Inferior parietal cortex (tissue), 1 donor: Measurements from ENCODE around the gene BNIP5.
"Not testable (repeated sequence)": the region's sequence is repeated elsewhere in the genome, so short reads cannot be mapped to it uniquely, and the experiment has no call there.

Source experiments
- DNase-seq: peaks from one replicate; pipeline ENCODE4 v3.0.0-alpha.2; 2016; ENCODE audit errors: extremely low spot score

The BNIP5 gene

GRCh38 chr6:36367743-36368142 is 31.1 kb upstream of the BNIP5 start:
- no peak for DNase-seq

GRCh38 chr6:36364669-36365479 is 28.2 kb upstream of the BNIP5 start:
- DNase-seq, result no peak

- not testable (repeated sequence) for DNase-seq
Observed at GRCh38 chr6:36364061-36364635, 27.5 kb upstream of the BNIP5 start.

- not testable (repeated sequence) for DNase-seq
Observed at GRCh38 chr6:36363371-36363752, 26.7 kb upstream of the BNIP5 start.

- DNase-seq, result no peak
Observed at GRCh38 chr6:36362551-36363370, 26.1 kb upstream of the BNIP5 start.

- no peak for DNase-seq
Observed at GRCh38 chr6:36361071-36361470, 24.4 kb upstream of the BNIP5 start.

GRCh38 chr6:36360241-36361054 is 23.8 kb upstream of the BNIP5 start:
- DNase-seq, result peak; percentile 94

GRCh38 chr6:36358226-36358915 is 21.7 kb upstream of the BNIP5 start:
- peak; percentile 66 for DNase-seq

- no peak for DNase-seq
Observed at GRCh38 chr6:36357872-36358225, 21.2 kb upstream of the BNIP5 start.

GRCh38 chr6:36355819-36356218 is 19.1 kb upstream of the BNIP5 start:
- no peak for DNase-seq

- no peak for DNase-seq
Observed at GRCh38 chr6:36353411-36353915, 16.8 kb upstream of the BNIP5 start.

- DNase-seq, result no peak
Observed at GRCh38 chr6:36352477-36353157, 15.9 kb upstream of the BNIP5 start.

GRCh38 chr6:36350681-36351571 is 14.2 kb upstream of the BNIP5 start:
- DNase-seq, result no peak

GRCh38 chr6:36350082-36350481 is 13.4 kb upstream of the BNIP5 start:
- DNase-seq, result no peak

- DNase-seq, result no peak
Observed at GRCh38 chr6:36349240-36349639, 12.6 kb upstream of the BNIP5 start.

- DNase-seq, result no peak
Observed at GRCh38 chr6:36347621-36348020, 10.9 kb upstream of the BNIP5 start.

GRCh38 chr6:36346486-36347273 is 10.0 kb upstream of the BNIP5 start:
- no peak for DNase-seq

GRCh38 chr6:36345681-36346466 is 9.2 kb upstream of the BNIP5 start:
- no peak for DNase-seq
